SK-N-MC (cell line): ENCODE measurements around the gene KRT20.

Source experiments
- DNase-seq: peaks from one replicate; pipeline ENCODE4 v3.0.0-alpha.2; 2011; ENCODE audit warnings: low read depth, low spot score
- H3K27ac ChIP-seq: fragments of 200-600 bp; sonication (generic); 2 replicates; pipeline ENCODE4 v1.5.1; 2016; ENCODE audit warnings: mixed run types
- H3K36me3 ChIP-seq: fragments of 200-600 bp; sonication (generic); 2 replicates; pipeline ENCODE4 v1.6.1; 2017; ENCODE audit warnings: antibody characterized with exemption, low read length, mixed read lengths; ENCODE audit not compliant: insufficient read depth
- H3K4me3 ChIP-seq: fragments of 200-600 bp; sonication (generic); 2 replicates; pipeline ENCODE4 v1.5.1; 2016
- H3K9ac ChIP-seq: fragments of 200-600 bp; sonication (generic); 2 replicates; pipeline ENCODE4 v1.8.0; 2017; ENCODE audit warnings: mixed run types, mixed read lengths; ENCODE audit not compliant: insufficient read length
- H3K9me3 ChIP-seq: fragments of 200-600 bp; sonication (generic); 2 replicates; pipeline ENCODE4 v1.6.1; 2017; ENCODE audit warnings: low read depth, mild to moderate bottlenecking, antibody characterized with exemption, low read length, moderate library complexity, mixed read lengths
- EZH2 ChIP-seq: fragments of 200-600 bp; sonication (generic); IDR thresholded peaks from one replicate; pipeline ENCODE4 v1.6.1; 2017; ENCODE audit warnings: antibody characterized with exemption
- FOXP2 ChIP-seq: optimal IDR thresholded peaks from 2 replicates; pipeline ENCODE3; 2011; ENCODE audit warnings: mild to moderate bottlenecking, moderate library complexity; ENCODE audit not compliant: insufficient read depth; ENCODE audit errors: extremely low read length, control extremely low read depth
- POLR2AphosphoS5 ChIP-seq: IDR thresholded peaks from 2 replicates; pipeline ENCODE4 v1.6.1; 2012; ENCODE audit warnings: mild to moderate bottlenecking, low read depth, low read length, borderline replicate concordance

The KRT20 gene

DNA sequence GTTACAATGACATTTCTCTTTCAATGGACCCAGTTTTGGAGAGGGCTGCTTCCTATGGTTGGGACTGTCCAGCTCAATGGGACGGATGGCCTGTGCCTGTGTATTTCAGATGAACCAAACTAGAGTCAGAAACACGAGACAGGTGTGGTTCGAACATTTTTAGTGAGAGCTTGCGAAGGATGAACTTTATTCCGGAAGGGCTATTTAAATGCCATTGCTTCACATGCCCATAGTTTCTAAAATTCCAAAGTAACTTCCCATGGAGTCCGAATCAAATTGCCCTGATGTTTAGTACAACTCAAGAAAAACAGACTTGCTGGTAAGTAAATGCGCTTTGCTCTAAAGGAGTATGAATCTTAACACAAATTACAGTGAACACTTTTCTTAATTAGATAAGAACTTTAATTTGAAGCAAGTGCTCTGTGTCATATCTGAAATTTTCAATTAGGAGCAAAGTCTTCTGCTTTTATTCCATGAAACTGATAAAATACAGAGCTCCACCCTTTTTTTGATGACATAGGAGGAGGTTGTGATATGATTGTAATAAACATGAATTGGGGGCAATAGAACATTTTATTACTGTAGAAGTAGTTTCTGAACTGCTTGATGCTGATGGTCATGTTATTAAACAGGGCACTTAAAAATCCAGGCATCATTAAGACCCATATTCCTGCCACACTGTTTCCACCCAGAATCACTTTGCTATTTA lies 1.3 kb downstream of the KRT20 start:
- Histone ChIP-seq H3K27ac (no peak overlapping the region), H3K9ac (no peak overlapping the region), H3K4me3 (no peak overlapping the region), H3K36me3 (no peaks in the 10 kb centered on the region), H3K9me3 (no peaks in the 10 kb centered on the region)
- no peak for DNase-seq
- TF ChIP-seq POLR2AphosphoS5 (no peak), EZH2 (no peak), FOXP2 (no peak)

DNA sequence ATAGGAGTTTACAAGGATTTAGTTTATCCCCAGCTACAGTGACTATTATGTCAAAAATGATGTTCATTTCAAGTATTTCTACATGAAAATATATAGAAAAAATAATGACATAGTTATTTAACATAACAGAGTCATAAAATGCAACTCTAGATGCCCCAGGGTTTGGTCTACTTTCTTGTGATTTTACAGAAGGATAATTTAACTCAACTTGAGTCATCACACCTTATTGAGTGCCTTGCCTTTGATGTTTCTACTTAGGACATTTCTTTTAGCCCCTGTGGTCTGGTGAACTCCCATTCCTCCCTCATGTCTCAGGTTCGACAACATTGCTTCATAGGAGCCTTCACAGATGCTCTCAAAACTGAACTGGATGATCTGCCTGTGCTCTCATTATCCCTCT lies 2.0 kb downstream of the KRT20 start:
- no peak for TF ChIP-seq EZH2
- TF ChIP-seq FOXP2: no peak
- no peak for TF ChIP-seq POLR2AphosphoS5
- Histone ChIP-seq H3K9me3 (no peaks in the 10 kb centered on the region), H3K4me3 (no peak overlapping the region), H3K36me3 (no peaks in the 10 kb centered on the region), H3K27ac (no peak overlapping the region), H3K9ac (no peak overlapping the region)
- no peak for DNase-seq

DNA sequence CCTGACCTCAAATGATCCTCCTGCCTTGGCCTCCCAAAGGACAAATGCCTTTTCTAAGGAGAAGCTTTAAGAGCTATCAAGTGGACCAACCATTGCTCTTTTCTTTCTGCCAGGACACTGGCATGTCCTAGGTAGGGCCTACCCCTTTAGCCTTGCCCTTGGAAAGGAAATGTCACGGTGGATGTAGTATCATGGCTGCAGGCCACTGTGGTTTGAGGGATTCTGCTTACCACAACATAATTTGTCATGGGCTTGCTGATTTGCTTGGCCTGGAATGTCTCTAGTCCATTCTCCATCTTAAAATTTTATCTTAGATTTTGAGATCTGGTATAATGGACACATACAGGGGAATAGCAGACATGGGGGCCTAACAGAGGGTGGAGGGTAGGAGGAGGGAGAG lies 6.0 kb downstream of the KRT20 start:
- no peak overlapping the region for H3K27ac ChIP-seq
- no peak for TF ChIP-seq FOXP2
- no peak for TF ChIP-seq EZH2
- TF ChIP-seq POLR2AphosphoS5: no peak
- H3K4me3 ChIP-seq: no peak overlapping the region
- H3K9me3 ChIP-seq: no peaks in the 10 kb centered on the region
- no peaks in the 10 kb centered on the region for H3K36me3 ChIP-seq
- no peak overlapping the region for H3K9ac ChIP-seq
- no peak for DNase-seq

DNA sequence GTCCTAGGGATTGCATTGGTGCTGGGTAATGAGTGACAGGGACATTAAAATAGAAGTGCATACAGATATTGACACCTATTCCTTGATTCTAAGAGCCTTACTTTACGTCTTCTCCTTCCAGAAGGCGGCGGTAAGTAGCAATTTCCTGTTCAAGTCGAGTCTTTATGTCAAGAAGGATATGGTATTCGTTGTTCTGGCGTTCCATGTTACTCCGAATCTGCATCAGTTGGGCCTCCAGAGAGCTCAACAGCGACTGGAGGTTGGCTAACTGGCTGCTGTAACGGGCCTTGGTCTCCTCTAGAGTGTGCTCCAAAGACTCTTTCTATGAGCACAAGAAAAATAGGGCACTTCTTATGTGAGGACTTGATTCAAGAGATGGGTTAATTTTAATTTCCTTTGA lies 7.0 kb downstream of the KRT20 start:
- H3K4me3 ChIP-seq: no peak overlapping the region
- DNase-seq: no peak
- no peak overlapping the region for H3K27ac ChIP-seq
- no peak overlapping the region for H3K9ac ChIP-seq
- TF ChIP-seq POLR2AphosphoS5 (no peak), EZH2 (no peak), FOXP2 (no peak)
- H3K36me3 ChIP-seq: no peaks in the 10 kb centered on the region
- H3K9me3 ChIP-seq: no peaks in the 10 kb centered on the region

DNA sequence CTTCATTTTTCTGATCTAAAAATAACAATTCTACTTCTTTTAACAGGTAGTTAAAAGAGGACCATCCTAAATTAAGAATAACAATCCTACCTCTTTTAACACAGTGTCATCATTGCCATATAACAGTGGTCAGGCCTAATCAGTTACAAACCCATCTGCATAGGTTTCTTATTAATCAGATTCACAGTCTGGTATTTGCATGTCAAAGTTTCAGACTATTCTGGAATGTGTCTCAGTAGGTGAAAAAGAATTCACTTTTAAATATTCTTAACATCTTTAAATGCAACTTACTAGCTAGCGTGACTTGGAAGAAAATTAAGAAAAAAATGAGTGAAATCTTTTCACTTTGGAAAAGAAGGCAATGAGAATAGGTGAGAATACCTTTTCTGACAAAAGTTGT lies 11.2 kb downstream of the KRT20 start:
- H3K4me3 ChIP-seq: no peak overlapping the region
- peak overlapping the region; percentile 74; the same call in 1 of the 2 replicates for H3K27ac ChIP-seq
- TF ChIP-seq EZH2 (no peak), FOXP2 (no peak), POLR2AphosphoS5 (no peak)
- H3K9me3 ChIP-seq: no peaks in the 10 kb centered on the region
- no peak overlapping the region for H3K9ac ChIP-seq
- no peaks in the 10 kb centered on the region for H3K36me3 ChIP-seq
- DNase-seq: no peak

DNA sequence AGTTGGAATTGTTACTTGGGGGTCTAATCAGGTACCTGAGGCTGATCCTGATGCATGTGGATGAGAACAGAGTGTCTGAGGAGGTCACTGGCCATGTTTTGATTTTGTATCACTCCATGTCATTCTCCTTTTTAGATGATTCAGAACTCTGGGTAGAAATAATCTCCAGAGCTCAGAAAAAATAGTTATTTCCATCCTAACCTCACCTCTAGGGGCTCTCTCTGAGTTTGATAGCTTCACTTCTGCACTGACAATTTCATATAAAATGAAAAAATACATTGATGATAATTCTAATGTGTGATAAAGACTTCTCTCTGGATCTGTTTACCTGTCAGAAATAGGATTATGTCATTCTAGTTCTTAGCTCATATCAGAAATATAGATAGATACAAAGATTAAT lies 11.8 kb downstream of the KRT20 start:
- no peaks in the 10 kb centered on the region for H3K36me3 ChIP-seq

DNA sequence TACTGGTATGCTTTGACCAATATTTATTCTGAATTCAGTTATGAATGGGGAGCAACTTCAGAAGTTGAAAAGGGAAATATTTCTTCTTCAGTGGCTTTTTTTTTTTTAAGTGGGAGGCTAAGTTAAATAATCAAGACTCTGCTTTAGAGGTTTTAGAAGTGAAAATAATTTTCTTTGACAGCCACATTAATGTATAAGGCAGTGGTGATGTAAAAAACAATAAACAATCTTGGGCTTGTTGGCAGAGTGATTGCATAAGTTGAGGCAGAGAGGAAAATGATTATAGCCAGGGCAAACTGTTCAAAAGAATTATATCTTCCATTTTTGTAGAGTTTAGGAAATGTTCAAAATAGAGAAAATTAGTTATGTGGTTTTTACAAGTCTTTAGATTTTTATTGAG lies 12.6 kb downstream of the KRT20 start:
- TF ChIP-seq POLR2AphosphoS5: no peak
- Histone ChIP-seq H3K27ac (peak overlapping the region; percentile 74; the same call in 1 of the 2 replicates), H3K9me3 (no peaks in the 10 kb centered on the region), H3K36me3 (no peaks in the 10 kb centered on the region), H3K9ac (peak overlapping the region; percentile 29), H3K4me3 (no peak overlapping the region)
- no peak for DNase-seq

More for the DNA sequence above, 11.8 kb downstream of the KRT20 start:
- no peak overlapping the region for H3K9ac ChIP-seq
- no peak for TF ChIP-seq FOXP2
- no peak for DNase-seq
- H3K4me3 ChIP-seq: no peak overlapping the region
- H3K9me3 ChIP-seq: no peaks in the 10 kb centered on the region
- peak overlapping the region; percentile 74 for H3K27ac ChIP-seq

DNA sequence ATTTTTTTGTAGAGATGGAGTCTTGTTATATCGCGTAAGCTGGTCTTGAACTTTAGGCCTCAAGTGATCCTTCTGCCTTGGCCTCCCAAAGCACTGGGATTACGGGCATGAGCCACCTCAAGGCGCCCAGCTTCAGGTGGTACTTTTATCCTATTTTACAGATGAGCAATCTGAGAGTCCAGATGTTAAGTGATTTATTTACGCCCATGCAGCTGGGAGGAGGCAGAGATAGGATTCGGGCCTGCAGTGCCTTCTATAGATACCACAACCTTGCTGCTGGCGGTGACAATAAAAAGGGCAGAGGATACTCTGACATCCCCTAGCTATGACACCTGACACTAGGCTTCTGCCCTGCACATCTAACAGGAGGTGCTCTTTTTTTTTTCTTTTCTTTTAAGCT lies 13.7 kb downstream of the KRT20 start:
- Histone ChIP-seq H3K4me3 (no peak overlapping the region), H3K9me3 (no peaks in the 10 kb centered on the region), H3K36me3 (no peaks in the 10 kb centered on the region), H3K9ac (no peak overlapping the region), H3K27ac (no peak overlapping the region)
- no peak for TF ChIP-seq POLR2AphosphoS5
- TF ChIP-seq FOXP2: no peak
- no peak for TF ChIP-seq EZH2
- DNase-seq: no peak

DNA sequence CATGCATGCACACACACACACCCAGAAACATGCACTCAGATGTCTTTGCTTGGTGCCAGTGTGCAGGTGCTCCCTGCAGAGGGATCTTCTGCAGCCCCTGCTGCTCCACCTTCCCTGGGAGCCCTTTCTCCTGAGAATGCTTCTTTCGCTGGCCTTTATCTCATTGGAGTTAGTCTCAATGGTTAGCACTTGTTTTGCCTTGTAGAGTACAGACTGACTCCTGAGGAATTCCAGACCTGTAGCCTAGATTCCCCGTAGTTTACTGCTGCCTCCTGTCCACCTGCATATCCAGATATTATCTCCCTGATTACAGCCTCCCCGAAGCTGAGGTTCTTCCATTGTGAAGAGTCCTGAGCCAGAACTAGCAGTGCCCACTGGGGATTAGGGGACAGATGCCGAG lies 14.9 kb downstream of the KRT20 start:
- Histone ChIP-seq H3K27ac (no peak overlapping the region), H3K9me3 (no peaks in the 10 kb centered on the region), H3K4me3 (no peak overlapping the region), H3K9ac (no peak overlapping the region), H3K36me3 (no peaks in the 10 kb centered on the region; the same call in 1 of the 2 replicates)
- TF ChIP-seq POLR2AphosphoS5 (no peak), EZH2 (no peak), FOXP2 (no peak)
- DNase-seq: no peak
